ENCODE results near the gene MAP1LC3A.

DNA sequence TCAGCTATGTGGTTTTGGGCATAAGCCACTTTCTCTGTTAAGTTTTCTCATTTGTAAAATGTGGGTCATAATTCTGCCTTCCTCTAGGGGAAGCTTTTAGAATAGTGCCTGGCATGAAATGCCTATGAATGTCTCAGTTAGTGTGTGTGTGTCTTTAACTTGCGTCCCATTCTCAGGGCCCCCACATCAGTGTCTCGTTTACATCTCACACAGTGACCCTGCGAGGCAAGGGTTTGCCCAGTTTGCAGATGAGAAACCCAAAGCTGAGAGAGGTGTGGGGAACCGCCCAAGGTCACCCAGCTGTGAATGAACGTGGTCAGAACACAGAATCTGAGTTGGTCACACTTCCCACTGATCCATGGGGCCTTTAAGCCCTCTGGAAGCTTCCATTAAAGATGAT lies 28.2 kb upstream of the MAP1LC3A start:
- TF ChIP-seq, protein P1, sequence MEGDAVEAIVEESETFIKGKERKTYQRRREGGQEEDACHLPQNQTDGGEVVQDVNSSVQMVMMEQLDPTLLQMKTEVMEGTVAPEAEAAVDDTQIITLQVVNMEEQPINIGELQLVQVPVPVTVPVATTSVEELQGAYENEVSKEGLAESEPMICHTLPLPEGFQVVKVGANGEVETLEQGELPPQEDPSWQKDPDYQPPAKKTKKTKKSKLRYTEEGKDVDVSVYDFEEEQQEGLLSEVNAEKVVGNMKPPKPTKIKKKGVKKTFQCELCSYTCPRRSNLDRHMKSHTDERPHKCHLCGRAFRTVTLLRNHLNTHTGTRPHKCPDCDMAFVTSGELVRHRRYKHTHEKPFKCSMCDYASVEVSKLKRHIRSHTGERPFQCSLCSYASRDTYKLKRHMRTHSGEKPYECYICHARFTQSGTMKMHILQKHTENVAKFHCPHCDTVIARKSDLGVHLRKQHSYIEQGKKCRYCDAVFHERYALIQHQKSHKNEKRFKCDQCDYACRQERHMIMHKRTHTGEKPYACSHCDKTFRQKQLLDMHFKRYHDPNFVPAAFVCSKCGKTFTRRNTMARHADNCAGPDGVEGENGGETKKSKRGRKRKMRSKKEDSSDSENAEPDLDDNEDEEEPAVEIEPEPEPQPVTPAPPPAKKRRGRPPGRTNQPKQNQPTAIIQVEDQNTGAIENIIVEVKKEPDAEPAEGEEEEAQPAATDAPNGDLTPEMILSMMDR (IDR thresholded peaks at IDR 0.05), result no peak
- TF ChIP-seq EZH2 (IDR thresholded peaks at IDR 0.05; ENCODE audit: borderline replicate concordance, insufficient read depth, low read depth, low read length, poor library complexity, severe bottlenecking), result no peak

Data from B cell (primary cell).